Activated CD4-positive, alpha-beta memory T cell treated with anti-CD3 and anti-CD28 coated beads for 36 hours (primary cell): ENCODE results near the gene MEX3B. TPM values are rescaled to one million over a fixed set of nuclear protein-coding genes. Genes with fewer than 3 reads are reported as not detected.
"Not testable (repeated sequence)": the region's sequence is repeated elsewhere in the genome, so short reads cannot be mapped to it uniquely, and the experiment has no call there.

Source experiments
- CTCF ChIA-PET: fragments of 350-600 bp; sonication (Branson Sonifier 250); formaldehyde crosslinking; loops from one replicate; lab custom pipeline; 2021; ENCODE audit warnings: antibody characterized with exemption, inconsistent platforms; lab: Charles Lee
- POLR2A ChIA-PET: fragments of 350-600 bp; sonication (Branson Sonifier 250); formaldehyde crosslinking; loops from one replicate; lab custom pipeline; 2021; ENCODE audit warnings: antibody characterized with exemption; lab: Charles Lee
- DNase-seq: peaks from one replicate; pipeline ENCODE4 v3.0.0-alpha.2; 2020
- H3K27ac Mint-ChIP-seq: one replicate; pipeline ENCODE4 v1.8.0; 2021; ENCODE audit warnings: mixed read lengths
- H3K27me3 Mint-ChIP-seq: one replicate; pipeline ENCODE4 v1.8.0; 2021; ENCODE audit warnings: mixed read lengths
- H3K36me3 Mint-ChIP-seq: one replicate; pipeline ENCODE4 v1.8.0; 2021; ENCODE audit warnings: mixed read lengths
- H3K4me1 Mint-ChIP-seq: one replicate; pipeline ENCODE4 v1.8.0; 2021; ENCODE audit warnings: low read depth, mixed read lengths
- H3K4me3 Mint-ChIP-seq: one replicate; pipeline ENCODE4 v1.8.0; 2021; ENCODE audit warnings: mild to moderate bottlenecking, mixed read lengths
- H3K9me3 Mint-ChIP-seq: one replicate; pipeline ENCODE4 v1.8.0; 2021; ENCODE audit warnings: mixed read lengths
- intact Hi-C: fragments of 100-400 bp; cut with micrococcal nuclease; formaldehyde crosslinking; loops from one replicate; pipeline ENCODE4 v1.15.1; 2023
- total RNA-seq, 2 experiments: library from RNA; stranded (reverse); gene quantifications; one replicate each; pipeline ENCODE4 v1.2.3, GENCODE V29; 2021

Gene MEX3B
- total RNA-seq, 2 experiments from 2014 or later = 0.67 to 0.82 TPM

- ChIA-PET CTCF (interaction anchor here (0.6 kb wide), 1 partner anchor 186 kb away, joined by 3 read pairs; no protein-coding TSS in a partner anchor), POLR2A (no interaction called here)
- Mint-ChIP-seq H3K9me3 (no peaks in the 10 kb centered on the region), H3K4me3 (no peak overlapping the region), H3K27me3 (peaks cover 3% of the 10 kb centered on the region), H3K36me3 (no peaks in the 10 kb centered on the region), H3K27ac (no peak overlapping the region), H3K4me1 (no peaks in the 10 kb centered on the region)
- no peak for DNase-seq
- intact Hi-C loops = no loop called here
Measured at GRCh38 chr15:82030176-82030575, 15.6 kb downstream of the MEX3B start.

- H3K9me3 Mint-ChIP-seq, H3K27ac Mint-ChIP-seq, H3K27me3 Mint-ChIP-seq, CTCF ChIA-PET, DNase-seq, POLR2A ChIA-PET, H3K4me1 Mint-ChIP-seq, H3K36me3 Mint-ChIP-seq, intact Hi-C loops, H3K4me3 Mint-ChIP-seq: not testable (repeated sequence)
Measured at GRCh38 chr15:82028163-82028562, 17.7 kb downstream of the MEX3B start.

GRCh38 chr15:82021992-82022391 is 23.8 kb downstream of the MEX3B start:
- H3K27me3 Mint-ChIP-seq = peaks cover 20% of the 10 kb centered on the region

GRCh38 chr15:82020625-82021394 is 25.0 kb downstream of the MEX3B start:
- intact Hi-C loops = no loop called here
- H3K27me3 Mint-ChIP-seq = peaks cover 24% of the 10 kb centered on the region
- no peak for DNase-seq
- H3K27ac Mint-ChIP-seq = no peak overlapping the region
- POLR2A ChIA-PET = no interaction called here
- H3K4me3 Mint-ChIP-seq = no peak overlapping the region
- H3K9me3 Mint-ChIP-seq = no peaks in the 10 kb centered on the region
- H3K4me1 Mint-ChIP-seq = no peaks in the 10 kb centered on the region
- CTCF ChIA-PET = no interaction called here
- no peaks in the 10 kb centered on the region for H3K36me3 Mint-ChIP-seq

More at GRCh38 chr15:82021992-82022391, 23.8 kb downstream of the MEX3B start:
- Mint-ChIP-seq H3K4me1 (no peaks in the 10 kb centered on the region), H3K27ac (no peak overlapping the region), H3K9me3 (no peaks in the 10 kb centered on the region), H3K36me3 (no peaks in the 10 kb centered on the region), H3K4me3 (no peak overlapping the region)
- POLR2A ChIA-PET = no interaction called here
- CTCF ChIA-PET = no interaction called here
- no peak for DNase-seq
- intact Hi-C loops = no loop called here

- no peaks in the 10 kb centered on the region for H3K4me1 Mint-ChIP-seq
- no peak overlapping the region for H3K27ac Mint-ChIP-seq
- intact Hi-C loops = no loop called here
- H3K36me3 Mint-ChIP-seq = no peaks in the 10 kb centered on the region
- ChIA-PET POLR2A (no interaction called here), CTCF (no interaction called here)
- no peak for DNase-seq
- H3K4me3 Mint-ChIP-seq = no peak overlapping the region
- no peaks in the 10 kb centered on the region for H3K9me3 Mint-ChIP-seq
- peaks cover 26% of the 10 kb centered on the region for H3K27me3 Mint-ChIP-seq
Measured at GRCh38 chr15:82018201-82018600, 27.6 kb downstream of the MEX3B start.

GRCh38 chr15:82017656-82018055 is 28.2 kb downstream of the MEX3B start:
- Mint-ChIP-seq H3K27me3 (peaks cover 32% of the 10 kb centered on the region), H3K36me3 (no peaks in the 10 kb centered on the region), H3K27ac (no peak overlapping the region), H3K4me3 (no peak overlapping the region), H3K4me1 (no peaks in the 10 kb centered on the region), H3K9me3 (no peaks in the 10 kb centered on the region)
- POLR2A ChIA-PET = no interaction called here
- intact Hi-C loops = no loop called here
- CTCF ChIA-PET = no interaction called here
- DNase-seq = no peak

- Mint-ChIP-seq H3K36me3 (no peaks in the 10 kb centered on the region), H3K9me3 (no peaks in the 10 kb centered on the region), H3K4me1 (no peaks in the 10 kb centered on the region), H3K27me3 (peaks cover 27% of the 10 kb centered on the region), H3K27ac (no peak overlapping the region), H3K4me3 (no peak overlapping the region)
- no peak for DNase-seq
- ChIA-PET CTCF (no interaction called here), POLR2A (no interaction called here)
- intact Hi-C loops = no loop called here
Measured at GRCh38 chr15:82014989-82015388, 30.8 kb downstream of the MEX3B start.

GRCh38 chr15:82012908-82013307 is 32.9 kb downstream of the MEX3B start:
- POLR2A ChIA-PET = no interaction called here

GRCh38 chr15:82005239-82005638 is 40.6 kb downstream of the MEX3B start:
- no peak overlapping the region for H3K4me3 Mint-ChIP-seq
- DNase-seq = no peak
- CTCF ChIA-PET = interaction anchor here (1.2 kb wide), 1 partner anchor 103 kb away, joined by 3 read pairs; no protein-coding TSS in a partner anchor
- no peaks in the 10 kb centered on the region for H3K4me1 Mint-ChIP-seq
- intact Hi-C loops = no loop called here
- H3K27ac Mint-ChIP-seq = no peak overlapping the region
- H3K9me3 Mint-ChIP-seq = no peaks in the 10 kb centered on the region
- H3K27me3 Mint-ChIP-seq = peaks cover 13% of the 10 kb centered on the region
- POLR2A ChIA-PET = no interaction called here
- no peaks in the 10 kb centered on the region for H3K36me3 Mint-ChIP-seq

More at GRCh38 chr15:82012908-82013307, 32.9 kb downstream of the MEX3B start:
- Mint-ChIP-seq H3K27ac (no peak overlapping the region), H3K4me3 (no peak overlapping the region), H3K9me3 (no peaks in the 10 kb centered on the region), H3K27me3 (peaks cover 34% of the 10 kb centered on the region), H3K4me1 (no peaks in the 10 kb centered on the region), H3K36me3 (no peaks in the 10 kb centered on the region)
- DNase-seq = no peak
- CTCF ChIA-PET = no interaction called here
- intact Hi-C loops = no loop called here

- ChIA-PET CTCF (no interaction called here), POLR2A (no interaction called here)
- intact Hi-C loops = no loop called here
- peaks cover 6% of the 10 kb centered on the region for H3K27me3 Mint-ChIP-seq
- no peak for DNase-seq
- H3K27ac Mint-ChIP-seq = no peak overlapping the region
- no peaks in the 10 kb centered on the region for H3K36me3 Mint-ChIP-seq
- no peaks in the 10 kb centered on the region for H3K4me1 Mint-ChIP-seq
- H3K4me3 Mint-ChIP-seq = no peak overlapping the region
- H3K9me3 Mint-ChIP-seq = no peaks in the 10 kb centered on the region
Measured at GRCh38 chr15:82003916-82004315, 41.9 kb downstream of the MEX3B start.

GRCh38 chr15:81995081-81995480 is 50.7 kb downstream of the MEX3B start:
- H3K36me3 Mint-ChIP-seq, H3K27ac Mint-ChIP-seq, POLR2A ChIA-PET, H3K4me1 Mint-ChIP-seq, CTCF ChIA-PET, H3K27me3 Mint-ChIP-seq, intact Hi-C loops, DNase-seq: not testable (repeated sequence)
- peak overlapping the region; percentile 1 for H3K4me3 Mint-ChIP-seq
- H3K9me3 Mint-ChIP-seq = peaks cover 22% of the 10 kb centered on the region

GRCh38 chr15:81992523-81992922 is 53.3 kb downstream of the MEX3B start:
- no peak overlapping the region for H3K27ac Mint-ChIP-seq
- CTCF ChIA-PET = no interaction called here
- intact Hi-C loops = no loop called here
- H3K9me3 Mint-ChIP-seq = peaks cover 22% of the 10 kb centered on the region
- DNase-seq = no peak
- no peak overlapping the region for H3K4me3 Mint-ChIP-seq
- POLR2A ChIA-PET = no interaction called here
- H3K4me1 Mint-ChIP-seq = no peaks in the 10 kb centered on the region
- H3K36me3 Mint-ChIP-seq = peaks cover 2% of the 10 kb centered on the region
- H3K27me3 Mint-ChIP-seq = peaks cover 11% of the 10 kb centered on the region
